ENCODE measurements around the gene ESYT2.

- peak; percentile 40 for TF ChIP-seq POLR2A (IDR thresholded peaks at IDR 0.05)
- no peak for TF ChIP-seq CTCF (IDR thresholded peaks at IDR 0.05)
- peak; percentile 73 for TF ChIP-seq POLR2AphosphoS5 (IDR thresholded peaks at IDR 0.05)
These were observed 10.7 kb downstream of the ESYT2 start for GRCh38 chr7:158818325-158819213.
